Hepatocyte (in vitro differentiated cells): ENCODE results near the gene CYYR1.

Experiments
- CTCF ChIP-seq: fragments of 200-600 bp; sonication (generic); IDR thresholded peaks from 2 replicates; pipeline ENCODE4 v1.5.1; 2016; ENCODE audit warnings: antibody characterized with exemption, mild to moderate bottlenecking; ENCODE audit not compliant: poor library complexity
- EZH2 ChIP-seq: fragments of 200-600 bp; sonication (generic); IDR thresholded peaks from 2 replicates; pipeline ENCODE4 v1.6.1; 2016; ENCODE audit warnings: antibody characterized with exemption, mild to moderate bottlenecking, borderline replicate concordance

GRCh38 chr21:26451081-26451740 lies 121.9 kb downstream of the CYYR1 start:
- TF ChIP-seq EZH2 (no peak), CTCF (no peak)
